Left lung (tissue), 10 donors: ENCODE results near the gene MID1. TPM values are rescaled to one million over a fixed set of nuclear protein-coding genes. Genes with fewer than 3 reads are reported as not detected.

Source experiments
- ATAC-seq: fragments of 200-7000 bp; cut with Tn5 transposase; one replicate; pipeline ENCODE4 v1.9.1; 2020; ENCODE audit warnings: moderate library complexity
- DNase-seq, 4 donors: peaks; one replicate each; pipeline ENCODE4 v3.0.0-alpha.2; 2013 to 2020
- H3K27ac ChIP-seq, 2 donors: fragments of 200-600 bp; sonication (generic) in 1 of 2; one replicate each; pipeline versions ENCODE4 v1.5.0 to v1.8.0; 2020 to 2021
- H3K27me3 ChIP-seq, 2 donors: fragments of 200-600 bp; sonication (generic) in 1 of 2; one replicate each; pipeline versions ENCODE4 v1.5.0 to v1.8.0; 2020 to 2021
- H3K36me3 ChIP-seq, 2 donors: fragments of 200-600 bp; sonication (generic) in 1 of 2; one replicate each; pipeline versions ENCODE4 v1.5.0 to v1.8.0; 2020 to 2021
- H3K4me1 ChIP-seq, 2 donors: fragments of 200-600 bp; one replicate each; pipeline ENCODE4 v1.8.0; 2021
- H3K4me3 ChIP-seq, 2 donors: fragments of 200-600 bp; sonication (generic) in 1 of 2; one replicate each; pipeline versions ENCODE4 v1.5.0 to v1.8.0; 2020 to 2021; ENCODE audit warnings: mild to moderate bottlenecking in 1 of 2
- H3K9me3 ChIP-seq, 2 donors: fragments of 200-600 bp; sonication (generic) in 1 of 2; one replicate each; pipeline versions ENCODE4 v1.5.0 to v1.8.0; 2020 to 2021
- CTCF ChIP-seq, 2 donors: fragments of 200-600 bp; sonication (generic) in 1 of 2; IDR thresholded peaks; one replicate each; pipeline versions ENCODE4 v1.5.0 to v1.8.0; 2021; ENCODE audit warnings: antibody characterized with exemption in 2 of 2
- intact Hi-C, 2 donors: fragments of 100-400 bp; cut with DNase I; formaldehyde crosslinking; loops; one replicate each; pipeline versions ENCODE4 v1.11.2 to v1.14.2; 2022
- polyA plus RNA-seq, 6 donors: library from polyadenylated mRNA; unstranded; fragments of 120-200 nt; gene quantifications; one replicate each; pipeline ENCODE4 v1.2.1, GENCODE V29; 2013; ENCODE audit not compliant: insufficient read length in 6 of 6
- total RNA-seq, 2 donors: library from RNA; stranded (reverse); fragmentation: NEBNext Ultra II Directional; extraction: Animal tissue kit (Norgen Biotek cat#: 25700); gene quantifications; one replicate each; pipeline ENCODE4 v1.2.1, GENCODE V29; 2021
- donor health status: DM: no; HTN: yes; CAD: no.
- donor health status: DM: no; HTN: no; CAD: no.

MID1 gene
- total and polyA plus RNA-seq, 8 donors, result 19.3 to 29.8 (median 24.2) TPM

- peak overlapping the region; percentile 69 to 75 for H3K27ac ChIP-seq
- no peaks in the 10 kb centered on the region for H3K36me3 ChIP-seq
- ATAC-seq (peak; percentile 23), DNase-seq (no peak)
- no peak for TF ChIP-seq CTCF (IDR thresholded peaks at IDR 0.05)
- intact Hi-C loops, result no loop called here
- H3K4me1 ChIP-seq, result no peaks in the 10 kb centered on the region
- peak overlapping the region; percentile 35 to 41 for H3K4me3 ChIP-seq
- peaks cover 0 to 21% of the 10 kb centered on the region in 2 donors for H3K27me3 ChIP-seq
- H3K9me3 ChIP-seq, result no peaks in the 10 kb centered on the region
Measured at GRCh38 chrX:10619425-10620046, 849 bp downstream of the MID1 start.

GRCh38 chrX:10618961-10619360 is 1.4 kb downstream of the MID1 start:
- DNase-seq (no peak), ATAC-seq (peak; percentile 12)
- no peak for TF ChIP-seq CTCF (IDR thresholded peaks at IDR 0.05)
- no peaks in the 10 kb centered on the region for H3K36me3 ChIP-seq
- intact Hi-C loops, result no loop called here
- no peaks in the 10 kb centered on the region for H3K4me1 ChIP-seq
- H3K4me3 ChIP-seq, result peak overlapping the region; percentile 1 to 41
- peak overlapping the region; percentile 48 to 75 for H3K27ac ChIP-seq
- H3K9me3 ChIP-seq, result no peaks in the 10 kb centered on the region
- peaks cover 0 to 21% of the 10 kb centered on the region in 2 donors for H3K27me3 ChIP-seq

- Histone ChIP-seq H3K4me3 (no peak overlapping the region), H3K27me3 (peaks cover 0 to 21% of the 10 kb centered on the region in 2 donors), H3K36me3 (no peaks in the 10 kb centered on the region), H3K4me1 (no peaks in the 10 kb centered on the region), H3K27ac (no peak overlapping the region), H3K9me3 (no peaks in the 10 kb centered on the region)
- ATAC-seq, result no peak
- TF ChIP-seq CTCF (IDR thresholded peaks at IDR 0.05), result no peak
- no peak for DNase-seq
- intact Hi-C loops, result no loop called here
Measured at GRCh38 chrX:10617999-10618351, 2.4 kb downstream of the MID1 start.

GRCh38 chrX:10617186-10617998 is 3.0 kb downstream of the MID1 start:
- H3K27ac ChIP-seq, result no peak overlapping the region
- DNase-seq (no peak), ATAC-seq (no peak)
- no peak for TF ChIP-seq CTCF (IDR thresholded peaks at IDR 0.05)
- H3K4me1 ChIP-seq, result no peaks in the 10 kb centered on the region
- H3K9me3 ChIP-seq, result no peaks in the 10 kb centered on the region
- no peak overlapping the region for H3K4me3 ChIP-seq
- intact Hi-C loops, result no loop called here
- H3K36me3 ChIP-seq, result no peaks in the 10 kb centered on the region
- H3K27me3 ChIP-seq, result peaks cover 0 to 21% of the 10 kb centered on the region in 2 donors
